ENCODE results near the gene RTL5.

GRCh38 chrX:72131317-72132294 lies at the start of gene RTL5:
- TF ChIP-seq FOXK2 (IDR thresholded peaks at IDR 0.05) (no peak), HDGF (IDR thresholded peaks at IDR 0.05; ENCODE audit: borderline replicate concordance) (no peak), BHLHE40 (IDR thresholded peaks at IDR 0.05; ENCODE audit: borderline replicate concordance) (no peak), SUZ12 (IDR thresholded peaks at IDR 0.05) (no peak), TARDBP (IDR thresholded peaks at IDR 0.05) (no peak), NFRKB (IDR thresholded peaks at IDR 0.05) (no peak), SP1 (IDR thresholded peaks at IDR 0.05) (no peak)

Measured in HEK293T (cell line).